GM21526 (cell line): Measurements from ENCODE around the gene TTC7B.

Source experiments
- ATAC-seq: cut with Tn5 transposase; IDR thresholded peaks from one replicate; pipeline ENCODE4 v1.9.1; 2021; ENCODE audit warnings: moderate library complexity; ENCODE audit not compliant: unreplicated experiment, low FRiP score

TTC7B gene

DNA sequence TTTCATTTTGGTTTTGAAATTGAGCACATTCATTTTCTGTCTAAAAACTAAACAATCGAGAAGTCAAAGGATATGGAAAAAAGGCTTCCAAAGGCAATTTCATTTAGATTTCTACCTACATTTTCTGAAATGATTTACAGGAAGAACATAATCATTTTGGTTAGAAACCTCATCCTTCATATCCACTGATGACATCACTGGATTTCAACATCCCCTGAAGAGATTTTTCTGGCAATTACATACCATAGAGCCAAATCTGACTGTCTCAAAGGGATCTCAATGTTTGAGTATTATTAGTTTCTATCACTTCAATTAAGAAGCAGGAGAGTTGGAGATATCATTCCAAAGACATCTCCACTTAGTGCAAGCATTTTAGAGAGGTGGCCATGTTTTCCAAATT, 137.8 kb downstream of the TTC7B start:
- no peak for ATAC-seq

DNA sequence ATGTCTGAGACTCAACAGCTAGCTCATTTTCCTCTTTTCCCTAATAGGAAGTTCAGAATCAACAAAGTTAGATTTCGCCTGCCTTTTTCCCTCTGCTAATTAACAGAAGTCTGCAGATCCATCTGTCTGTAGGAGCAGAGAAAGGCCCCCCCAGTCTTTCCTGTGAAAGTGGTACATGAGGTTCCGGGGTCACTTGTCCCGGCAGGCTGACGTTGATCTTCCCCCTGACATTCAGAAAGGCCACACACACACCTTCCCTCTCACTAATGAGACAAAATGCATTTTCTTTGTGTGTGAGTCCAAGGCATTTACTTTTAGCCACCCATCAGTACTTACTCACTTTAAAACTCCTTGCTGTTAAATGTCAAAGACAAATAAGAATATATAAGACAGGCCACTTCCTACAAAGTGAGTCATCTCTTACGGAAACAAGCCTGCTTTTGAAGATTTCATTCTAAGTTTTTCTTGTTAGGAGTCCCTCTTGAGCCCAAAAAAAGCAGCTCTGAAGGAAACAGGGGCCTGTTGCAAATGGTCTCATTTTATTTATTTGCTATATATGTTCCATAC, 138.7 kb downstream of the TTC7B start:
- ATAC-seq = no peak

DNA sequence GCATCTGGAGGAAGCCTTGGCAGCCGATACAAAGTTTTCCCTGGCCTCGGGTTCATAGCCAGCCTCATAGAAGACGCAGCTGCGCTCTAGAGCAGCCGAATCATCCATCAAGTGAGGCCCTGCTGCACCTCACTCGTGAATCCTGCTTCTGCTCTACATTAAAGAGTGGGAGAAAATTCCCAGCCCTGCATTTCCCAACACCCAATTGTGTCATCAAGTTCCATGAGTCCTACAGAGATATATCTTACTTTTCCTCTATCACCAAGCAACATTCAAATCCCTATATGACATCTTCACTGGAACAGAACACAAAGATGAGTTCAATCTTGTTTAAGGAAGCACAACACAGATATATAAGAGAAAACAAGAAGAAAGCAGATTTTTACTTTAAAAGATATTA, 139.3 kb downstream of the TTC7B start:
- no peak for ATAC-seq

DNA sequence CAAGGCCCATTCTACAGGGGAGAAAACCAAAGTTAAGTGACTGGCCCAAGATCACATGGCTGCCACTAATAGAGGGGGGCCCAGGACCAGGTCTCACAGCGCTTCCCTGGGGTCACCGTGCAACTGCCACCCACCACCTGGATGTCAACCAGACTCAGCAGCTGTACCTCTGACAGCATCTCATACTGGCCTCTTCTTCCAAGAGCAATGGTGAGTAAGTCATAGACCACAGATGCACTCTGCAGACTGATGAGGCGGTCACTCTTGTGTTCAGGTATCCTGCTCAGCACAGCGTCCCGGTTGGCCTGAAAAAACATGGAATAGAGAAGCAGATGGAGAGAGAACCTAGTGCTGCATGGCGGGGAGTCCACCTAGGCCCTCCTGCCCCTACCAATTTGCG, 139.9 kb downstream of the TTC7B start:
- no peak for ATAC-seq

DNA sequence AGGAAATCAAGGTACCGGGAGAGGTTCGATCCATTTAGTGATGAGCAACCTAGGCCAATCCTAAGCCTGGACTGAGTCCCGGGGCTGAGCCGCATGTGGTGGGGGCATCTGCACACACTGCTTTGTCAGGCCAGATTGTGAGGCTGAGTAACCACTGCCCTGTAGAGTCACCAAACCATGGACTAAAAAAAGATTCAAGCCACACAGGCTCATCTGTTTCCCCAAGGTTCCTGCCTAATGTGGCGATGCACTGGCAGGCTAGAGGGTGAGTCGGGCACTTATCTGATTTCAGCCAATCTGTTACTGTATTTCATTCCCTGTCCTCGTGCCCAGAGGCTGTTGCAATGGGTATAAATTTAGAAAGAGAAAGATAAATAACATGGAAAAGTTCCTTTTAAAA, 140.8 kb downstream of the TTC7B start:
- no peak for ATAC-seq

DNA sequence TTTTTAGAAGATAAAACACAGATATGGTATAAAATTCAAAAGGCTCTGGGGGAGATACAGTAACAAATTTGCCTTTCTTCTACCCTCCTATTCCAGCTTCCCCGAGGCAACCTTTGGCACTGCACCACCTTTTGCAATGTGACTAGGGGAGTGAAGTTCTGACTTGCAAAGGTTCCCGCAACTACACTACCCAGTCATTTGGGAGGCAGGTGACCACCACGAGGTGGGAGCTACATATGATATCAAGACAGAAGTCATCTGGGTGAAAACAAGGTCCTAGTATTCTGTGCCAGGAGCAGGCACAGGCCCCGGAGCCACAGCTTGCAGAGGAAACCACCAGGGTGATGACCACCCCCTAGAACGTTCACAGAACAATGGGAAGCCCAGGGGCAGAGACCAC, 141.5 kb downstream of the TTC7B start:
- no peak for ATAC-seq

DNA sequence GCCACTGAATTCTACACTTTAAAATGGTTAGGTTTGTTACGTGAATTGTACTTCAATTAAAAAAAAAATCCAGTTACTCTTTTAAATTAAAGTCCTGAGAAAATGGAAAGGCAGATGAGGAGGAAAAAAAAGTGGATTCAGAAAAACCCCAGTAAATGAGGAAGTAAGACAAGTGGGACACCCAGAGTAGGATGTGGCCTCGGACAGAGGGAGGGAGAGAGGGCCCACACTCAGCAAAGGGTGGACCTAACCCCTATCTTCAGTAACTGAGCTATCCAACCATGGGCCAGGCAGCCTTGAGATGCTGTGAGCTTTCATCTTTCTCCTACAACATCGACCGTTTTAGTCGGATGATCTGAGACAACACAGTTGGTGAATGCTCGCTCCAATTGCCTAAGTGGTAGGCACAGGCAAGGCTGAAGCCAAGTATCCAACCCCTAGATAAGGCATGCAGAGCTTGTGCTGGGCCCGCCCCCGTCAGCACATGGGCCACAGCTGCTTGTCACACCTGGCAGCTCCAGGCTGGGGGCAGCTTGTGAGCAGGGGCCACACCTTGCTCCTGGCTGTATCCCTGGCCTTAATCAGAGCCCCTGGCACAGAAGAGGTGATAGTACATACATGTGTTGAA, 142.1 kb downstream of the TTC7B start:
- ATAC-seq = no peak

DNA sequence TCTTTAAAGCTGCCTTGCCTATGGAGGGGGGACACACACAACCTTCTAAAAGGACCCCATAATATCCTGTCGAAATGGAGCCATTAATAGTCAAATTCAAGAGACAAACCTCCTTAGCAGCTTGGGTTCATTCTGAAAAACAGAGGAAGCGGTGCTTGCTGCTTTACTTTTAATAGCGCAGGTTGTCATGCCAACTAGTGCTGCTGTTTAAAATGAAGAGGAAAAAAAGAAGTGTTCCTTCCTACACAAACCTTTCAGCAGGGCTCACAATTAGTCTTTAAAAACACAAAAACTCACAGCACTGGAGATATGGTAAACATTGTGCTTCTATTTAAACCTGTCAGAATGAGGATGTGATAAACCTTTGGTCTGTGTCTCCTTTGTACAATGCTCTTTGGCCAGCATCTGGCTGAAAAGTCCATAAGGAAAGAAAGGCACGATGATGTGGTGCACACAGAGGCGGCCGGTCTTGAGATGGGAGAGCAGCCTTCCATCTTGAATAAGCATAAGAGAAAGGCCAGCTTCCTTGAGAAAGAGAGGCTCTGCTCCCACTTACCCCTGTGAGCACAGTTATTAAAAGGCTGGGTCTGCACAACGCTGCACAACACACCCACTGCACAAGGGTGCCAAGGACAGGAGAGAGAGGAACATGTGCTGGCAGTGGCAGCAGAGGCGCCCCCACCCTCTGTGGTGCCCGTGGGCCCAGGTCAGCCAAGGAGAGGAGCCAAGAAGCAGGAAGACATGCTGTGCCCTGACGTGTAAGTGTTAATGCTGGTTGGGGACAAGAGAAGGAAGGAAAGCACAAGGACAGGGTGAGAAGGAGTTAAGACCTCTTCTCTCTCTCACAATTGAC, 144.6 kb downstream of the TTC7B start:
- ATAC-seq = no peak

DNA sequence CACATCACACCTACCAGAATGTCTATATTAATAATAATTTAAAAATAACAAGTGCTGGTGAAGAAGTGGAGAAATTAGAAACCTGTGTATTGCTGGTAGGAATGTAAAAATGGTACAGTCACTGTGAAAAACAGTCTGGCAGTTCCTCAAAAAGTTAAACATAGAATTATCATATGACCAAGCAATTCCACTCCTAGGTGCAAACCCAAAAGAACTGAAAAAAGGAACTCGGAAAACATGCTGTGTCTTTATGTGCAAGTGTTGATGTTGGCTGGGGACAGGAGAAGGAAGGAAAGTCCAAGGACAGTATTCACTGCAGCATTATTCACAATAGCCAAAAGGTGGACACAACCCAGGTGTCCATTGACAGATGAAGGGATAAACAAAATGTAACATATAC, 146.5 kb downstream of the TTC7B start:
- no peak for ATAC-seq

DNA sequence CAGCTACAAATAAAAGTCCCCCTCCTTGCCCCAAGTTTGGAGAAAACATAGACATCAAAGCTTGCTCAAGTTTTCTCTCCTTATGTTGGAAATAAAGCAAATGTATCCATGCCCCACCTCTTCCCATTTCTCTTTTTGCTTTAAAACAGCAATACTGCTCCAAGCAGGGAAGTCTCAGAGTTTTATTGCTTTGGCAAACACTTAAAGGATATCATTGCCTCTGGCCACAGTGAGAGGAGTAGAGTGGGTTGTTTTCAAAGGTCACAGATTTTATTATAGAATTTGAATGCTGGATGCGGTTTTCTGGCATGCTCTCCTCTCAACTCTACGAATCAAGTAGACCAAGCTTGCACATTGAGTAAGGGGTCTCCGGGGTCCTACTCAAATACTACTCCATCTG, 149.7 kb downstream of the TTC7B start:
- ATAC-seq = no peak

DNA sequence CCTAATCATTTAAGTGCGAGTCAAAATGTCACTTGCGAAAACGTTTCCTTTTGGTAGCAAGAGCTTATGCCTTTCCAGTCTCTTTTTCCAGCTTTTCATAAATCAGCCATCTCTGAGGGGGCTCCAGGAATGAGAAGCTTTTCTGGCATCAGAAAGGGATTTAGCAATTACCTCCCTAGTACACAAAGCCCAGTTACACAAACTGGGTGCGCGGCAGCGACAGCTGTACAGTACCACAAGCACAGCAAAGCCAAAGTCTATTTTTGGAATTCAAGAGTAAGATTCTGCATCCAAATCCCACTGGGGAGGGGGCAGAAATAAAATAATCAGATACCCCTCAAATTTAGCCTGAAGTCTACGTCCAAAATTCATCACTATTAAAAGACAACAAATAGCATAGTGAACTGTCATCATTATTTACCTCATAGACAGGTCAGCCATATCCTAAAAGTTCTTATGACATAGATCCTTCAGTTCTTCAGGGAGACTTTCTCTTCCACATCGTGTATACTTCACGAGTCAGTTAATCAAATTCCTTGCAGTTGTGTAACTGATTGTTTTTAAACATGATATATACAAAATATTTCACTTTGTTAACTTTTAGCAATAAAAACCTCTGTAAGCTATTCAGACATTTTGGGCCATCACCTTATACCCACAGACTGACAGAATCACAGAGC, 150.8 kb downstream of the TTC7B start:
- ATAC-seq = no peak

DNA sequence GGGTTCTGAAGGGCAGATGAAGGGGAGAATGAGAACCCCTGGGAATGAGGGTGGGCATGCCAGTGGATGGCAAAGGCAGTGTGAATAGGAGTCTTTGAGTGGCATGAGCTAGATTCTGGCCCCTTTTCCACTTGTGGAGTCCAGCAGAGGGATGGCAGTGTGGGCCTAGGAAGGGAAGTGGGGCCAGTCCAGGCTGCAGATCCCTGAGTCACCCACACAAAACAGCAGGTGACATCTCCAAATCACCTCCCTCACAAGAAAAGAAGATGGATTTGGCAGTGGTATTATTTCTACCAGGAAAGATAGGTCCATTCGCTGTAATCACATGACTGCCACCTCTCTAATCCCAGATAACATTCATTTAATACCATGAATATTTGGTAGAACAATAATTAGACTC, 151.3 kb downstream of the TTC7B start:
- no peak for ATAC-seq

DNA sequence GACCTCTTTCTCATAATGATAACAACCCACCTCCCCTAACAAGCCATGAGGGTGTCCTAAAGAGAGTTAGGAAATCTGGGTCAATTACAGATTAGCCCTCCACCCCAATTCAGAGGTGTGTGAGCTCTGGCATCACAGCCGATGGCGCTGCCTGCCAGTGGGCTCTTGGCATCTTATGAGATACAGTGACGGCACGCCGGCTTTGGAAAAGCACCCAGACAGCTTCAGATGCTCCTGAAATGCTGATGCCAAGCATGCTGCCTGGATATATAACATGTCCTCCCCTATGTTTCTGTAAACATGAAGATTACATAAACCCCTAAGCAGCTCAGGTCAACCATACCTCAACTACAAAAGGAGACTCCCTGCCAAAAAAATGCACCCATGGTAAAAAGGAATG, 152.6 kb downstream of the TTC7B start:
- ATAC-seq = no peak

DNA sequence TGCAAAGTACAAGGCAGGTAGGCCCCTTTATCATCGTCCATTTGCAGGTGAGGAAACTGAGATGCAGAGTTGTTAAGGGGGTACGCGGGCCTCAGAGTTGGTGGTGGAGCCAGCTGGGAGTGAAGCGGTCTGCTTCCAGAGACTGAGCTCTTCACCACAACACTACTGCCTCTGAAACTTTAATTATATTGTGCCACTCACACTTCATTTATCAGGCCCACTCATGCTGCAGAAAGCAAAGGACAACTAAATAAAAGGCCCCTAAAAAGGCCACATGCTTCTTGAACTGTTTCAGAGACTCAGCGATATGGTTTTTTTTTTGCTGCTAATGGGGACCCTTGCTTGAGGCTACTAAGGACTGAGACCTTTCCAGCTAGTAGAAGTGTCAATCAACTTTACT, 153.1 kb downstream of the TTC7B start:
- no peak for ATAC-seq

DNA sequence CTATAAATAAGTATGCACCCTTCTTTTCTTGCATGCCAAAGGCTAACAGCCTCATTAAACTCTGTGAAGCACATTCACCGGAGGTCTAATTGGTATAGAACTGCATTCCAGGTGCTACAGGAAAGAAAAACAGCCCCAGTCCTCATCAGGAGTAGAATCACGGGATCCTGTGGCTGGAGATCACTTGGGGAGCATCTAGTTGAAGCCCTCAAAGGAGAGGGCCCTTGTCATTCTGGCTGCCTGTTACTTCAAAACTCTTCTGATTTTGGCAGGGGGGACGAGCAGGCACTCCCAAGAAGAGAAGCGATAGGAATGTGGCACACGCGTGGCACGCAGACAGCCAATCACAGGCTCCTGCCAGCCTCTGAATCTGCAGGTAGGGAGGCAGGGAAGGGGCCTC, 154.4 kb downstream of the TTC7B start:
- ATAC-seq = no peak

DNA sequence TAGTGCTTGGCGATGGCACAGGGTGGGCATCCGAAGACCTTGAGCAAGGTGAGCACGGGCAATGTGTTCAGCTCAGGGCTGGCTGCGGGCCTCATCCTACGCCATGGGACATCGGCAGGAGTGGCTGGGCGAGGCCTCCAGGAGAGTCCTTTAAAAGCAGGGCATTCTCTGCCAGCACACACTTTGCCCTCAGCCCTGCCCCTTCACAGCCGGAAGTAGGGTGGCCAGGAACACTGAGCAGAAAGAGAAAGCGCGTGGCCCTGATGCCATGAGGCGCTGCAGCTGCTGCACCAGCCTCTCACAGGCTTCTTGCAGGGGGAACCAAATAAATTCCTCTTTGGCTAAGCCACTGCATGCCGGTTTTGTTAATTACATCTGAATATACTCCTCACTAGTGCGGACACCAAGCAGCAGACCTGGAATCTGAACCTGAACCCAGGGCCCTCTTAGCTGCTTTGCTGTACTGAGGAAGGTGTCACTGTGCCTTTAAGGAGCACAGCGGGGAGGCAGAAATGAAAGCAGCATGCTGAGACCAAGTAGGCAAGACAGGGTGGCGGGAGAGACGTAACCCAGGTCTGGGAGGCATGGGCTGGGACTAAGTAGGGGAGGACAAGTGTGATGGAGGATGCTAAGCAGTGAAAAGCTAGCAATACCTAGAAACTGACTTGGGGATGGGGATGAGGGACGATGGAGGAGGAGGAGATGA, 155.2 kb downstream of the TTC7B start:
- ATAC-seq = no peak

DNA sequence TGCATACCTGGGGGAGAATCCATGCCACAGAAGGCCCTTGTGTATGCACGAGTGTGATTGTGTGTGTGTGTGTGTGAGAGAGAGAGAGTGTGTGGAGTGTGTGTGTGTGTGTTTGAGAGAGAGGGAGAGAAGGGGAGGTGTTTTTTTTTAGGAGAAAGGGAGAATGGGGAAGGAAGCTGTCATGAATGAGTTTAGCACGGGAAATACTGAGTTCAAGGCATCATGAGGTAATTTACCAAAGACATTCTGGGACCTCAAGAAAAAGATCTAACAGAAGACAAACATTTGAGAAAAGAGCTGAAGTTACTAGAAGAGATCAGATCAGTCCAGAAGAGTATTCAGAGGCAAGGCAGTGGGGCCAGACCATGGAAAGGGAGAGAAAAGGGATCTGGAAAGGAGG, 157.1 kb downstream of the TTC7B start:
- no peak for ATAC-seq

DNA sequence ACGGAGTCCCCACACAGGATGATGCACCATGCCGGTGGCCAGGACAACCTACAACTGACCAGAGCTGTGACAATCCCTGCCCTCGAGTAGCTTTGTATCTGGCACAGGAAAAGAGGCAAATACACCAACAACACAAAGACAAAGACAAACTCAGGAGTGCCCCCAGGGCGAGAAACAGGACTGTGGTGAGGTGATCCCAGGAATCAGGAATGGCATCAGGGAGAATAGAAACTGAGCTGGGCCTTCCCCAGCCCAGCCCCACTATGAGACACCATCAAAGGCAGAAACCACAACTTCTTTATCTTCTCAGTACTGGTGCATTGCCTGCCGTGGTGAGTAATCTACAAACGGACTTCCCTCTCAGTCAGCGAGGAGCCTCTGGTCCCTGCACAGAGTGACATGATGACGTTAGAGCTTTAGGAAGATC, 157.7 kb downstream of the TTC7B start:
- no peak for ATAC-seq

DNA sequence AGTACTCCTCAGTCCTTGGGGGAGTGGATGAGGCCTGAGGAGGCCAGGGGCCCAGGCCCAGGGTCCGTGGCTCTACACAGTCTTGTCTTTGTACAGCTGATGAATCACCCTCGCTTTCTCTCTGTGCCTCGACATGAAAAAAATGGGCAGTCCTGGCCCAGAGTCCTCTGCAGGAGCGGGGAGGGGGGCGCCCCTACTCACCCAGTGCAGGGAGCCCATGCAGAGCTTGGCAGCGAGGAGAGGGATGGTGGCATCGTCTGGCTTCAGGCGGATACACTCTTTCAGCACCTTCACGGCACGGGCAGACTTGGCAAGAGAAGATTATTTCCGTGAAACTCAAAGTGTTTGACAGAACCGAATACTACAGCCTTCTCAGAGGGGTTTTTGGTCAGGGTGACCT, 159.3 kb downstream of the TTC7B start:
- ATAC-seq = no peak

DNA sequence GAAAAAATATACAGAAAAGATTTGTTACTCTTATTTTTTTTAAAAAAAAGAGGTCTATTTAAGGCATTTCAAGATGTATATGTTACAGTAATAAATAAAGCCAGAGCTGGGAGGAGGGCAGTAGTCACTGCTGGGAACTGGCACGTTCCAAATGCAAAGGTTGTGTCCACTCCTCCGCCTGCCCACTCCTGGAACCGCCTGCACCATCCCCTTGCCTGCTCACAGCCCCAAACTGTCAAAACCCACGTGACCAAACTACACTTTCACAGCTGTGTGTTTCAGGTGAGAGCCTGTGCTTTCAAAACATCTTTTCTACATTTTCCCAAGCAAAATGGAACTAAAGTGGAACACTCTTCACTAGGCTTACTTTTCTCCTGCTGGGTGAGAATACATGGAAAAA, 160.4 kb downstream of the TTC7B start:
- ATAC-seq = no peak

DNA sequence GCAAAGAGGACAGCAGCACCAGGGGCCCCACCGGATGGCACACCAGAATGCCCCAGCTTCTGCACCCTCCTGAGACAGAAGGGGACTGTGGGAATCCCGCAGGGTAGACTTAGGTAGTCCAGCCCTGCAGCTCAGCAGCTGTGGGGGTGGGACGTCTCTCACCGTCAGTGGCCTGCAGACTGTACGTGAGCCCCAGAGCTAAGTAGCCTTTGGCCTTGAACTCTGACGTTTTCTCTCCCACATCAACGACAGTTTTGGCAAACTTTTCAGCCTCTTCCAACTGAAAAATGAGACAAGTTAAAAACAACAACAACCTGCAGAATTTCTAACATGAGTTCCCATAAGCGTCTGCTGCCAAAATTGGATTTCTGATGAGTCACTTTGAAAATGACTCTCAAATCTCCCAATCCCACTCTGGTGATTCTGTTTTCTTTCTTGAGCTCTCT, 161.4 kb downstream of the TTC7B start:
- ATAC-seq = no peak
